Uterus (tissue), 4 donors: ENCODE data around the gene SLC2A10. TPM values are rescaled to one million over a fixed set of nuclear protein-coding genes. Genes with fewer than 3 reads are reported as not detected.
A peak's percentile ranks its signal among the peaks of the same experiment; 100 is the strongest.

Experiments used
- DNase-seq, 2 donors: peaks; one replicate each; pipeline ENCODE4 v3.0.0-alpha.2; 2019 to 2020
- H3K27ac ChIP-seq, 2 donors: fragments of 200-600 bp; sonication (generic); 1 replicate in 1 of 2; 2 replicates in 1 of 2; pipeline ENCODE4 v1.5.1; 2016 to 2018
- H3K27me3 ChIP-seq, 2 donors: fragments of 200-600 bp; sonication (generic); one replicate each; pipeline ENCODE4 v1.5.1; 2018 to 2019; ENCODE audit warnings: control low read depth in 1 of 2
- H3K36me3 ChIP-seq, 2 donors: fragments of 200-600 bp; sonication (generic); one replicate each; pipeline ENCODE4 v1.5.1; 2019; ENCODE audit warnings: control low read depth in 1 of 2
- H3K4me1 ChIP-seq, 2 donors: fragments of 200-600 bp; sonication (generic); one replicate each; pipeline ENCODE4 v1.5.1; 2018 to 2019; ENCODE audit warnings: control low read depth in 1 of 2
- H3K4me3 ChIP-seq, 2 donors: fragments of 200-600 bp; sonication (generic); 1 replicate in 1 of 2; 2 replicates in 1 of 2; pipeline ENCODE4 v1.5.1; 2018 to 2019; ENCODE audit warnings: mild to moderate bottlenecking in 1 of 2
- H3K9me3 ChIP-seq, 2 donors: fragments of 200-600 bp; sonication (generic); one replicate each; pipeline ENCODE4 v1.5.1; 2019; ENCODE audit warnings: control low read depth in 1 of 2
- CTCF ChIP-seq, 4 experiments: fragments of 200-600 bp in 2 of 4; fragments of 450-650 bp in 2 of 4; sonication (generic) in 2 of 4; IDR thresholded peaks; one replicate each; pipeline ENCODE4 v1.5.1; 2016 to 2019; ENCODE audit warnings: antibody characterized with exemption in 4 of 4, mild to moderate bottlenecking in 2 of 4, moderate library complexity in 1 of 4
- POLR2A ChIP-seq, 2 donors: fragments of 450-650 bp; IDR thresholded peaks; one replicate each; pipeline ENCODE4 v1.6.1; 2016; ENCODE audit warnings: antibody characterized with exemption in 2 of 2, mild to moderate bottlenecking in 1 of 2, moderate library complexity in 1 of 2
- intact Hi-C: fragments of 100-400 bp; cut with DNase I; formaldehyde crosslinking; loops from one replicate; pipeline ENCODE4 v1.15.1; 2023; ENCODE audit warnings: low total_unique reads
- total RNA-seq, 4 donors: library from RNA; depleted of rRNA in 3 of 4; stranded (reverse); fragments of >200 nt in 3 of 4; gene quantifications; one replicate each; pipeline versions ENCODE4 v1.1.0 to v1.2.4, GENCODE V29; 2014 to 2023
- donor health status: DM: yes; HTN: yes; CAD: no.

Gene SLC2A10
- total RNA-seq, 4 donors from 2014 or later = 1.3 to 32.3 (median 12.6) TPM

- intact Hi-C loops = no loop called here
- TF ChIP-seq CTCF (IDR thresholded peaks at IDR 0.05) = peak; percentile 11 to 70 (median 29)
- peak; percentile 78 to 92 for TF ChIP-seq POLR2A (IDR thresholded peaks at IDR 0.05)
- peak; percentile 100 for DNase-seq
- Histone ChIP-seq H3K27me3 (no peaks in the 10 kb centered on the region), H3K27ac (peak within 1 kb of the TSS; percentile 96 to 98), H3K4me1 (peaks cover 0 to 4% of the 10 kb centered on the region in 2 donors), H3K9me3 (no peaks in the 10 kb centered on the region), H3K4me3 (peak within 1 kb of the TSS; percentile 43 to 89), H3K36me3 (no peaks in the 10 kb centered on the region)
Observed at GRCh38 chr20:46689082-46689753, 20.2 kb upstream of the SLC2A10 start, which contains the start of gene TP53RK. Gene TP53RK, minus strand, starts transcription at chr20:46689444. Its CDS starts 30 bp downstream, at chr20:46689414.

- no peak for DNase-seq
- peaks cover 0 to 4% of the 10 kb centered on the region in 2 donors for H3K4me1 ChIP-seq
- no peak for TF ChIP-seq CTCF (IDR thresholded peaks at IDR 0.05)
- no peak for TF ChIP-seq POLR2A (IDR thresholded peaks at IDR 0.05)
- H3K27me3 ChIP-seq = no peaks in the 10 kb centered on the region
- intact Hi-C loops = no loop called here
- H3K27ac ChIP-seq = peak overlapping the region; percentile 96 to 98
- H3K36me3 ChIP-seq = no peaks in the 10 kb centered on the region
- no peaks in the 10 kb centered on the region for H3K9me3 ChIP-seq
- H3K4me3 ChIP-seq = peak overlapping the region; percentile 43 to 89
Observed at GRCh38 chr20:46689754-46690085, 19.7 kb upstream of the SLC2A10 start.

GRCh38 chr20:46690219-46691106 is 19.0 kb upstream of the SLC2A10 start:
- TF ChIP-seq POLR2A (IDR thresholded peaks at IDR 0.05) (no peak), CTCF (IDR thresholded peaks at IDR 0.05) (no peak)
- Histone ChIP-seq H3K4me3 (peak overlapping the region; percentile 43 to 89), H3K9me3 (no peaks in the 10 kb centered on the region), H3K27ac (peak overlapping the region; percentile 96 to 98), H3K4me1 (peaks cover 0 to 4% of the 10 kb centered on the region in 2 donors), H3K27me3 (no peaks in the 10 kb centered on the region), H3K36me3 (no peaks in the 10 kb centered on the region)
- intact Hi-C loops = no loop called here
- DNase-seq = no peak

- intact Hi-C loops = no loop called here
- TF ChIP-seq CTCF (IDR thresholded peaks at IDR 0.05) = no peak
- TF ChIP-seq POLR2A (IDR thresholded peaks at IDR 0.05) = no peak
- no peak overlapping the region for H3K27ac ChIP-seq
- H3K4me3 ChIP-seq = no peak overlapping the region
- no peak for DNase-seq
- H3K36me3 ChIP-seq = no peaks in the 10 kb centered on the region
- no peaks in the 10 kb centered on the region for H3K27me3 ChIP-seq
- H3K4me1 ChIP-seq = peaks cover 0 to 4% of the 10 kb centered on the region in 2 donors
- H3K9me3 ChIP-seq = no peaks in the 10 kb centered on the region
Observed at GRCh38 chr20:46691196-46691595, 18.3 kb upstream of the SLC2A10 start.

GRCh38 chr20:46694484-46694883 is 15.0 kb upstream of the SLC2A10 start:
- H3K27me3 ChIP-seq = no peaks in the 10 kb centered on the region
- no peaks in the 10 kb centered on the region for H3K9me3 ChIP-seq
- DNase-seq = no peak
- H3K4me3 ChIP-seq = no peak overlapping the region
- no peak overlapping the region for H3K27ac ChIP-seq
- TF ChIP-seq CTCF (IDR thresholded peaks at IDR 0.05) (no peak), POLR2A (IDR thresholded peaks at IDR 0.05) (no peak)
- H3K36me3 ChIP-seq = no peaks in the 10 kb centered on the region
- peaks cover 0 to 4% of the 10 kb centered on the region in 2 donors for H3K4me1 ChIP-seq
- intact Hi-C loops = no loop called here
